ENCODE measurements around the gene WWOX.

Gene WWOX

DNA sequence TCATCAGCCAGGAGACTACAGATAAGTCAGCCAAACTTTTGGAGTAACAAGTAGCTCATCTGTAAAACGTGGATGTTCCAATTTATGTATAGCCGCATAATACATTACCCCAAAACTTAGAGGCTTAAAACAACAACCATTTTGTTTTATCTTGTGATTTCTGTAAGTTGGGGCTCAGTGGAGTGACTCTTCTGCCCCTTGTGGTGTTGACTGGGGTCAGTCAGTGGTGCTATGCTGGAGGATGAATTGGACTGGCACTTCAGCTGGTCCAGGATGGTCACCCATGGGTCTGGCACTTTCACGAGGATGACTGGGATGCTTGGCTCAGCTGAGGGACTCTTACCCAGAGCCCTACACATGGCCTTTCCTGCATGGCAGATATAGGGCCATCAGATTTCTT is 172.5 kb downstream of the WWOX start:
- DNase-seq (ENCODE audit: low read depth in 2 of 2): no peak

DNA sequence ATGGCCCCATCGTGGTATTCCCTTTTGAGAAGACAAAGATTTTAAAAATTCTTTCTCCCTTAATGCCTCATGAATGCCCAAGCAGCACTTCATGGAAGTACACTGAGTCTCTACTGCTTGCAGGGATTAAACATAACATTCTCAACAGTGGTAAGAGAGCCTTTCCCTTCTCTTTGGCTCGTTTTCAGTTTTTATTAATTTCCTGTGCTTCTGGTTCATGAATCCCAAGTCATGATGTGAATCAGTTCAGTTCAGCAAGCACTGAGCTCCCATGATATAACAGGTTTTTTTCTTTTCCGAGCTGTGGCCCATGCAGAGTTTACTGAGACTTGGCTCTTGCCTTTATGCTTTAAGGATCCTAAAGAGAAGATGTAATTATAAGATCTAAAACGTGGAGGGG is 175.3 kb downstream of the WWOX start:
- DNase-seq (ENCODE audit: low read depth in 2 of 2): no peak

DNA sequence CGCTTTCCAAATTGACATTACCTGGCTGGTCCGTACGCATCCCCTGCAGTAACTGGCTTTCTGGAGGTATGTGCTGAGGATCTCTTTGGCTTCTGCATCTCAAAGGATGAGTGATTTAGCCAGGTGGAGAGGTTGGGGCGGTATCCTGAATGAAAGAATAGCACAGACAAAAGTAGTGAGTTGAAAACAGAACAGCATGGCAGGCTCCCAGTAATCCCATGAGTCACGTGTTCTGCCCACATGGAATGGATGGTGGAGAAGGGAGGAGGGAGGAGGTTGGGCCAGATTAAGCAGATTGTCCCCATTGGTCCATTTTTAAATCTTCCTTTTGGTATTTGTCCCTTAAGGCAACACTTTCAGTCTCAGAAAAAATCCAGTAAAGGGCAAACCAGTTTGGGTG is 176.0 kb downstream of the WWOX start:
- DNase-seq (ENCODE audit: low read depth in 2 of 2): no peak

DNA sequence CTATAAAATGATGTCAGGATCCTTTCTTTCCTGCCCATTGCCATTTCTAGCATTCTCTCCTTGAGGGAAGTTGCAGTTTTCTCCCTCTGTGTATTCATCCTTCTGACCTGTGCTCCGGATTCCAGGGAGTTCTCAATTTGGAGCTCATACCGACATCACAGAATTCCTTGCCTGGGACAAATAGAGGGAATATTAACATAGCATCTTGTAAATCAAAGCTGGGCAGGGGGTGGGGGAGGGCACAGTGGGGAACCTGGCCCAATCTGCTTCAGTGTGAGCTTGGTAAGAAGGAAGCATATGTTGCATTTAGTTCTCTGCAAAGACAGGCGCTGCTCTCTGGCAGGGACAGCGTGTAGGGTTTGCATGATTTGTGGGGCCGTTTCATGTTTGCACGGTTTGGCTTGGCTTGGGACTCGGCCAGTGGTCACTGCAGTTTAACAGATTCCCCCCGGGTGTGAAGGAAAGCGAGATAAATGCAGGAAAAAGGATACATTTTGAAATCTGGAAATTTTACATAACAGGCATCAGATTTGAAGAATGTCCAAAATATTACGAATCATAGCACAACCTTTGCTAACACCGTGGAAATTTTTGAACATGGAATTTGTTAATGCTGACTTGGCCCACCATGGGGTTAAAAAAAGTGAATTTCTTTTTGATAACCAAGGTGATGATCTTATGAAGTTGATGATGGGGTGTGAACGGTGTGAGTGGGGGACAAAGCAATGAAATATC is 178.0 kb downstream of the WWOX start:
- DNase-seq (ENCODE audit: low read depth in 2 of 2): no peak

DNA sequence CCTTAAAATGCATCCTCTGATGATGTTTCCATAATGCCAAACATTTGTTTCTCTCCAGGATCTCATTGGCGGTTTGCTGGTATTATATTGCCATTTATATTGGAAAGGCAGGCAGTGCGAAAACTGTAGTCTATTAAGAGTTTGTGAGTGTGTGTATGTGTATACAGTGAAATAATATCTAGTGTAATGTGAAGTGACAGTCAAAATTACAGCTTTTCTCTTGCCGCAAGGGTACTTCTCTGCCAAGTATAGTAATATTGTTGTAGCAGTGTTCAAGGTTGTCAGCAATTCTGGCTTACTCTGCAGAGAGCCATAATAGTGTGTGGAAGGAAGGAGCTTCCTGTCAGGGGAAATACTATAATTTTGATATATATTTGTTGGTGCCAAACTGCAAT is 178.6 kb downstream of the WWOX start:
- no peak for DNase-seq (ENCODE audit: low read depth in 2 of 2)

DNA sequence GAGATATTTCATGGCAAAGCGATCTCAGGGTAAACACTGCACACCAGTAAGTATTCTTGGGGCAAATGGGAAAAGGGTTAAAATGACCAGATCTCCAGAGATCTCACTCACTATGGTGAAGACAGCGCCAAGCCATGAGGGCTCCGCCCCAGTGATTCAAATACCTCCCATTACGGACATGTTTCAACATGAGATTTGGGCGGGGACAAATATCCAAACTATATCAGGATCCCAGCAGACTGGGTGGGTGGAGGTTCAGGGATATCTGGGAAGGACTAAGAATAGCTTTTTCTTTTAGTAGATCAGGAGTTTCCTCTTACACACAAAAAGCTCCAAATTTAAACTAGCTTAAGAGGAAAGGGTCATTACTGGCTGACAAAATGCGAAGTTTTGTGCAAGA is 181.7 kb downstream of the WWOX start:
- no peak for DNase-seq (ENCODE audit: low read depth in 2 of 2)

DNA sequence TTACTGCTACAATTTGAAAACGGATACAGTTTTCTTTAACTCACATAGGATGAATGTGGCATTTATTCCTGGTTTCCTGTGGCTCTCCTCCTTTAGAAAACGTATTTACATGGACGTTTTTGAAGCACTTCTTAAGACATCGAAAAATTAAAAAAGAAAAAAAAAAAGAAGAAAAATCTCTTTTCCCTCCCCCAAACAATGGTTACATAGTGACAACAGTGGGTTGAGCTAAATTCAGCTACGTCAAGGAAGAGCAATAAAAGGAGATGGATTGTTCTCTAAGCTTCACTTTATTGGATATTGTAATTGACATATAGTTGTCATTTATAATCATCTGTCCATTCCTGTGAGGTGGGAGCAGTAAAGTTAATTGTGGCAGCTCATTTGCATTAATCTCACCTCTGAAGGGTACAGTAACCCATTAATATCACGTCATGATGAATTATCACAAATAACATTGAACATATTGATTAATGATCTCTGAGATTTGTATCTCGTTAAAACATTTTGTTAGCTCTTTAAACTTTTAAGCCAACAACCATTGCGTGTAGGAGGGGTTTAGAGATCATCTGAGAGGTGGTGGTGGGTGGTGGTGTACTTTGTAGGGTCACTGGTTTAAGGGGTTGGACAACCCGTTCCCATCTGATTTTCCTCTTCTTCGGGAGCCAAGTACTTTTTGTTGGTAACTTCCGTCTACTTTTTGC is 184.2 kb downstream of the WWOX start:
- DNase-seq (ENCODE audit: low read depth in 2 of 2): no peak

DNA sequence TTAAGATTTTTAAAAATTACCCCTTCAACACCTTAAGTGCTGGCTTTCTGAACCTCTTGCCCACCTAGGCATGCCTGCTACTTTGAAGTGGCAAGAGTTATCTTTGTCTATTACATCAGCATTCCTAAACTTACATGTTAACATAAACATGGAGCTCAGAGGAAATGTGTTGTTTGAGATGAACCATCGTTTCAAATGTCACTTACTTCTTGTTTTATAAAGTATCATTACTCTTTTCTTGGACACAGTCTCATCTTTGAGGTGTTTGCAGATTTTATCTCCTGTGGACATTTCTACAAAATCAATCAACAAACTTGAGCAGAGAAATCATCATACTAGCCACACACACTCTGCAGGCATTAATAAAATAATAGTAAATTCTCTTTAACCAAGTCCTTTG is 184.9 kb downstream of the WWOX start:
- no peak for DNase-seq (ENCODE audit: low read depth in 2 of 2)

DNA sequence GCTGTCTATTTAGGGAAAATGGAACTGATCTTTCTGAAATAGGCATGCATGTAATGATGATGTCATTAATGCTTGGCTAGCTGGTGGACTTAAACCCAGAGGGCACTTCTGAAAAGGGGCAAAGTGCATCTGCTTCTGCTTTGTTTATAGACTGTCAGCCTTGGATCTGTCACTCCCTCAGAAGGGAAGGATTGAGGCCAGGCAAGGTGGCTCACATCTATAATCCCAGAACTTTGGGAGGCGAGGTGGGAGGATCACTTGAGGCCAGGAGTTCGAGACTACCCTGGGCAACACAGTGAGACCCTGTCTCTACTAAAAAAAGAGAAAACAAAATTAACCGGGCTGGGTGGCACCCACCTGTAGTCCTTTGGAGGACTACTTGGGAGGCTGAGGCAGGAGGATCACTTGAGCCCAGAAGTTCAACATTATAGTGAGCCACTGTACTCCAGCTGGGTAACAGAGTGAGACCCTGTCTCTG is 185.5 kb downstream of the WWOX start:
- no peak for DNase-seq (ENCODE audit: low read depth in 2 of 2)

DNA sequence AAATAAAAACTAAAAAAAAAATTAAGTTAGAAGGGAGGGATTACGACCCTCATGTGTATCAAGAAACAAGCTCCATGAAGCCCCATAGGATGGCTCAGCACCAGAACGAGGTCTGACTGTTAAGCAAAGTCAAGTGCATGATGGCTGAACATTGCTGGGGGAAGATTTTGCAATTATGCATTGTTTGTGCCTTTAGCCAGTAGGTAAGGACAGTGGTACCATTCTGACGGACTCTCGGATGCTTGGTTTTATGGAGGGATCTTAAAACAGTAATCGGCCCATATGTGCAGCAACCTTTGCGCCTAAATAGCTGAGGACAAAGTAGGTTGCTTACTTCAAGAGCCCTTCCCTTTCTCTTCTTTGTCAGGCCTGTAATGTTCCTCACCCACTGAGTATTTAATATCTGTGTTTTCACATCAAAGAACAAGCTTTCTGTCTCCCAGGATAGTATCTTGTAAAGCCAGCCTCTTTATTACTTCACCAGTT is 186.0 kb downstream of the WWOX start:
- DNase-seq (ENCODE audit: low read depth in 2 of 2): no peak

DNA sequence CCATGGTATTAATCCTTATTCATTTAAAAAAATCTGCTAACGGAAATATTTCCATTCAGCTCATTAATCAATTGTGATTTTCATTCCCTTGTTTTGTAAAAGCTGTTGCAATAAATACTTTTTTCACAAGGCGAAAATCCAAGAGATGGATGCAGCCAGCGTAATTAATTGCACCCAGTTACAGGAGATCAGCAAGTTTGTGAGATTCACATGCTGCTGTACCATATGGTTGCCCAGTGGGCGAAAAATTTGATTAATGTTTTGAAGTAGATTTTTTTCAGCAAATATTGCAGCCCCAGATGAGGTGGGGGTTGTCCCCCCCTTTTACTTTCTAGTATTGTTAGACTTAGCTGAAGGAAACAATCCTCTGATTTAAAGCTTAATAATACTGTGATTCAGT is 186.6 kb downstream of the WWOX start:
- no peak for DNase-seq (ENCODE audit: low read depth in 2 of 2)

DNA sequence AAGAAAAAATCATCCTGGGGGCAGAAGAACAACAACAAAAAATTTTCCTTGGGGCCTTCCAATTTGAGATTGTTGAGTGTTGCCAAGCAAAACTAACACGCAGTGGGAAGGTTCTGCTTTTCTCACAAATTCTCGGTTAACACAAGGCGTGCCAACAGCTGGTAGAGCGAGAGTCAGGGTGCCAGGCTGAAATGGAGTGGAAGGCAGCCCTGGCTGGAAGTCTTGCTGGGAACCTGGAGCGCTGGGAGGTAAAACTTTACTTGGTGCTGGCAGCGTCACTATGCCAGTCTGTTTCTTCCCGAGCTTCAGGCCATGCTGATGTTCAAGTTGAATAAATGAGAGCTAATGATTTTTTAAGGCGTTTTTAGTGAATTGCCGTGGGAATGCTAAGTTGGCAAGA is 189.4 kb downstream of the WWOX start:
- no peak for DNase-seq (ENCODE audit: low read depth in 2 of 2)

DNA sequence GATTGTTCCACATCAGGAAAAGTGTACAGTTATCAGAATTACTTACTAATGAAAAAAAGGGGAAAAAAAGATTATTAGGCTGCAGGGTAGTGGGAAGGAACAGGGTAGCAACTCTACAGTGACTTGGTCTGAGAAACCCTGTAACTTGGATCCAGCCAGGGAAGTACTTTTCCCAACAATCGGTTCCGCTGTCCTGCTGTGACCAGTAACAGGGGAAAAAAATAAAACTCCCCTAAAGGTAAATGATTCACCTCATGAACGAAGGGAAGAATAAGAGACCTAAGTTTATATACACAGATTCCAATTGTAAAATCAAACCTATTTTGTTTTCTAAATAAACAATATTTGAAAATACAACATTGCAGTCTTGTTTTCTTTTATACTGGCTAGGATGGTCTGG is 189.9 kb downstream of the WWOX start:
- DNase-seq (ENCODE audit: low read depth in 2 of 2): no peak

DNA sequence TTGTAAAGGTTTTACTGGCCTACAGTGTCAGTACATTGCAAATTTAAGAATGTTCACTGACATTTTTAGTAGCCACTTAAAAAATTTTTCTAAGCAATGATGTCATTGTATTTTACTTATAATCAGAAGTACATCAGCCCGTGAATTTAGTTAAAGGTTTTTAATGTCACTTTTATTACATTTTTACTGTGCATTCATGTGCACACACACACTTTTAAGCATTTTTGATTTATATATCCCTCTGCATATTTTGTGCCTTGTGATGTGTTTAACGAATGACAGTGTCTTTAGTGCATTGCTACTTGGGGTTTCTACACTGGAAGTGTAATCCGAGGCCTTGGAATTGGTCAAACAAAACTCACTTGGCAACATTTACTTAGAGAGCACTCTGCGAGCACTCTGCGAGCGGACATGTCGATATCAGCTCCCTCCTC is 190.4 kb downstream of the WWOX start:
- DNase-seq (ENCODE audit: low read depth in 2 of 2): no peak

DNA sequence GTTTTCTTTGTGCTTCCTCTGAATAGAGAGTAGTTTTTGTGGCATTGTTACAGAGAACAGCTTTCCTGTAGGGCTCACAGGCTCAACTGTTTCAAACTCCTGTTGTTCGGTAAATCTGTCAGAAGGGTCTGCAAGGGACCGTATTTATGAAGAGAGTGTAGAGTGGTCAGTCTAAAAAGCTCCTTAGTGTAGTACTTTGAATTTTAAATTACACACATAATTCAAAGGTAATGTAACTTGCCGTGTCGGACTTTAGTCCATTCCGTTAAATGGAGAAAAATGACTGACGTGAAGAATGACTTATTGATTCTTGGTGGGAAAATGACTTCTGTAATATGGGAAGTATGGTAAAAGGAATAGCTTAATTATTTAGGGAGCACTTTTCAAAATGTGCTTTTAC is 190.9 kb downstream of the WWOX start:
- no peak for DNase-seq (ENCODE audit: low read depth in 2 of 2)

DNA sequence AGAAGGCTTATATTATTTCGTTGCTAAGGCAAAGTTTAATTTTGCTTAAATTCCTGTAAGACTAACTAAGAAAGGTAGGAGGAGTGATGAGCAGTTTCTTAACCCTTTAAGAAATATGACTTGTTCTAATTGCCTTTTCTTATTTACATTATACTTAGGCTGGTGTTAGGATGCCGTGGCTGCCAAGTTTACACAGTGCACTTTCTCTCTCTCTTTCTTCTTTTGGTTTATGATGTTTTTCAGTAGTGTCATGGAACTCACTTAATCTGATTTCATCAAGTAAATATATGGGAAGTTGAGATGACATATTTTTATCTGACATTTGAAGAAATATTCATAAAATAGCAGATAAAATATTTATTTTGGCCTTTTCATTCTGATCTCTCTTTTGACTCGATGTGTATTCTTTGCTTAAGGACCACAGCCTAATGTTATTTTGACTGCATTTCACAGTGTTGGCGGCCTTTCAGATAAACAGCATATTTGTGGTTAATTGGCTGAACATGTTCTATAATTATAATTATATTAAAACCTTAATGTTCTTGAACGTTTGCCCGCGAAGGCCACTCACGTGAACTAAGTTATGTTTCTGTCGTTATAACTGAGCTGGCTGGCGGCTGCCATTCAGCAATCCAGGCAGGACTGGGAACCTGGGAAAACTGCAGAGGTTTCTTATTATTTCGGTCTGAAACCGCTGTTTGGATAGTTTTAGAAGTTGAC is 191.6 kb downstream of the WWOX start:
- DNase-seq (ENCODE audit: low read depth in 2 of 2): no peak

DNA sequence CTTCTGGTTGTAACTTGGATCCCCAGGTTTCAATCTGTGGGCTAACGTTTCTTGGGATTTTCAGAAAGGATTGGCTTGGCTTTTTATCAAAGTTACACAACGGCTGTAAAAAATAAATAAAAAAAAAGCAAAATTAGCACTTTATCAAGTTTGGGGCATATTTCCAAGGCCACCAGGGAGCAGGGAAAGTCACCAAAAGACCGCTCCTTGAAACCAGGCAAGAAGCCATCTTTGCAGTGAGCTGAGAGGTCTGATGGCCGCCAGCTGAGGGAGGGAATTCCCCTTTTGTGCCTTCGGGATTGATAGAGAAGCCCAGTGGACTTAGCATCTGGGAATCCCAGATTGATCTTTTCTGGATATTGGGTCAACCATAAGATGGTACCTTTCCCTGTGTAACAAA is 192.2 kb downstream of the WWOX start:
- DNase-seq (ENCODE audit: low read depth in 2 of 2): no peak

DNA sequence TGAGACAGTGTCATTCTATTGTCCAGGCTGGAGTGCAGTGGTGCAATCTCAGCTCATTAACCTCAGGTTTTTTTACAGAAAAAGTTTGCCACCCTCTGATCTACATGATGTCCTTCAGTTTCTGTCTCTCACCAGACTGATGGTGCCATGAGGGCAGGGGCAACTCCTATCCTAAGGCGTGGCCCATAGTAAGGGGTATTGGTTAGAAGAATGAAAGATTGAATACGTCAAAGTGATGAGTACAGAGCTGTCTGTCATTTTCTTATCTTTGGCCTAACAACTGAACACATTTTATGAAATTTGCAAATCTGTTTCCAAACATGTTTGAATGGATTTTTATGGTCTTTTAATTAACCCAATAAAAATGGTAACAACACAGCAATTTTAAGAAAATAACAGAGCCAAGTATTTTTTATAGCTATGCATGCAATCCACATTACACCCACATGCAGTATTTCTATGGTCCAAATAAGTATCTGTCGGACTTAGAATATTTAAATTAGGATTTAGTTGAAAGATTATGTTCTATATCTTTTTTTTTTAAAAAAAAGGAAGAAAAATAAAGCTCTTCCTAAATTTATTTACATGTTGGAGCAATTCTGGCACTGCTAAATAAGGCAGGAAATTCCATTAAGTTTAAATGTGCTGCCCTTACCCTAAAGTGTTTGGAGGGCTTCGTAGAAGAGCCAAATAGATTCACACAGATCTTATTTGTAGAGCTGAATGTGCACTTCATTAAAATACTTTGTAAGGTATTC is 192.8 kb downstream of the WWOX start:
- DNase-seq (ENCODE audit: low read depth in 2 of 2): no peak

DNA sequence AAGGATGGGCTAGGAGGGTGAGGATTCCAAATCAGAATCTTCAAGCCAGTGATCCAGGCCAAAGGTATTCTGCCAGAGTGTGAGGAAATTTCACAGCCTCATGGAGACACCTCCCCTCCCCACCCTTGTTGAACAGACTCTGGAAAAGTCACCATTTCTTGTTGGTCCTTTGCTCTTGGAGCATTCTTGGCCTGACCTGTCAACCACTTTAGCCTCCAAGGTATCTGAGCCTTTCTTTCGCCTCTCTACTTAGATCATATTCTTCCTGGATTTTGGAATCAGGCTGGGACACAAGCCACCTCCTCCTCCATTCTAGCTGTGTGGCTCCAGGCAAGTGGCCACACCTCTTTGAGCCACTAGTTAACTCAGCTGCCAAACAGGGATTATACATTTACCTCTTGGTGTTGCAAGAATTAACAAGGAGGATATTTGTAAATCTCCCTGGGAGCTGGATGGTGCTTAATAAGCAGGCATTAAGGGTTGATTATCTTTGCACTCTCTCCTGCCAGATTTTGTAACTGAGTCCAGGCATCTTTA is 193.5 kb downstream of the WWOX start:
- no peak for DNase-seq (ENCODE audit: low read depth in 2 of 2)

DNA sequence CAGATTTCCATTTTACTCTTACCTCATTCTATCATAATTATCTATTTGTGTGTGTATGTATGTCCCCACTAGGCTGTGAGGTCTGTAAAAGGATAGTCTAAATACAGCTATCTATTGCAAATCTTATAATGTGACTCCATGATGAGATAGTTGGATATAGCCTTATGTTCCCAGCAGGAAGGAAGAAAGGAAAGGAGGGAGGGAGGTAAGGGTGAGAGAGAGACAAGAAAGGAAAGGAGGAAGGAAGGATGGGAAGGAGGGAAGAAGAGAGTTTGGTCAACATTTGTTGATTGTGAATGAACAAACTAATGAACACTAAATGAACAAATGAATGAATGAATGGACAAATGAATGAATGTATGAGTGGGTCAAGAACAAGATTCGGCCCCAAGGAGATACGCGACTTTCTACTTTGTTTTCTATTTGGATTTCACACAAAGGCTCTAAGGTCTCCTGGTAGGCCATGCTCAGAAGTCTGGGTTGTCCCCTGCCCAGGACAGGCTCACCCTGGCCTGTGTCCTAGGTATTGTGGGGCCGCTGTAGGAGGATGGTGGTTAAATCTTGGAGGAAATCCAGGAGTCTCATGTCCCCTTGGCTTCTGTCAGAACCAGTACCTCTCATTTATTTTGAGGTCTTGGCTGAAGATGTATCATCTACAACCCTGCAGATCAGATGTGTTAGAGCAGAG is 195.2 kb downstream of the WWOX start:
- no peak for DNase-seq (ENCODE audit: low read depth in 2 of 2)

DNA sequence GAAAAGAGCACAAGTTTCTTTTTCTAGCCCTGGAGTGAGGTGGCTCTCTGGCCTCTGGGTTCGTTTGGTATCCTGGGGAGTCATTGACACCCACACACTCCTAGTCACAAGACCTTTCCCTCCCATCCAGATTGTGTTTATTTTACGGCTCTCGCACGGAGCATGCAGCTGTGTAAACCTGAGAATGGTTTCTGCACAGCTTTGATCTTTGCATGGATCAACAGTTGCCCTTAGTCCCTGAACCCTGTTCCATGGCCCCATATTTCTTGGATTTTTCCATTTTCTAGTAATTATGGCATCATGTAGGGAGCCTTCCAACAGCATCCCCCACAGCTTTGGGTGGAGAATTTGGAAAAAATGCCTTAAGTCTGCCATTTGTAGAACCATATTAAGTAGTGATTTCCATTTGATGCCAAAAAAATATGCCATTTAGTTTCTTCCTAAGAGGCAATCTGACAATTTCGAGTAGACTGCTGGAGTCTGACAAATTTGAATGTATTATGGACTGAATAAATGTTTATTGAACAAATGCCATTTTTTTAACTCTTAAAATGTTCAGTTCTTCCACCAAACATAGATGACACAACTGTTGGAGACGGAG is 197.7 kb downstream of the WWOX start:
- no peak for DNase-seq (ENCODE audit: low read depth in 2 of 2)

Data from activated CD8-positive, alpha-beta memory T cell treated with anti-CD3 and anti-CD28 coated beads for 4 hours (primary cell).